ENCODE data around the gene G6PC1.

The G6PC1 gene

DNA sequence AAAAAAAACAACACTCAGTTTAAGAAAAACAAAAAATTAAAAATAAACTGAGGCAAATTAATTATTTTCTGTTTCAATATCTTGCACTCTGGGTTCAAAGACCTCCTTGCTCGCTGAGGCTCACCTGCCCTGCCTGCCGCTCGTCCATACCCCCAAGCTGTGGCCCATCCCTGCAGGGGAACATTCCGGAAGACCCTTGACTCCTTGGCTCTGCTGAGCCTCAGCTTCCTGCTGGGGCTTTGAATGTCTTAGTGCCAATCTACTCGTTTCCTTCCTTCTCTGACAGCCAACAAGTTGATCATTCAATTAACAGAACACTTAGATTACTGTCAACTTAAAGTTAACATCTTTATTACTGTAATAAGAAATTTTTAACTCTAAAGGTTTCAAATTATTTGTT is 24.3 kb downstream of the G6PC1 start:
- H3K27ac Mint-ChIP-seq: no peak overlapping the region
- no peak for DNase-seq
- peaks cover 14% of the 10 kb centered on the region for H3K4me1 Mint-ChIP-seq (ENCODE audit: low read depth)
- H3K27me3 Mint-ChIP-seq: peaks cover 2% of the 10 kb centered on the region
- H3K4me3 Mint-ChIP-seq: no peak overlapping the region
- H3K9me3 Mint-ChIP-seq: no peaks in the 10 kb centered on the region
- H3K36me3 Mint-ChIP-seq (ENCODE audit: low read depth): no peaks in the 10 kb centered on the region

DNA sequence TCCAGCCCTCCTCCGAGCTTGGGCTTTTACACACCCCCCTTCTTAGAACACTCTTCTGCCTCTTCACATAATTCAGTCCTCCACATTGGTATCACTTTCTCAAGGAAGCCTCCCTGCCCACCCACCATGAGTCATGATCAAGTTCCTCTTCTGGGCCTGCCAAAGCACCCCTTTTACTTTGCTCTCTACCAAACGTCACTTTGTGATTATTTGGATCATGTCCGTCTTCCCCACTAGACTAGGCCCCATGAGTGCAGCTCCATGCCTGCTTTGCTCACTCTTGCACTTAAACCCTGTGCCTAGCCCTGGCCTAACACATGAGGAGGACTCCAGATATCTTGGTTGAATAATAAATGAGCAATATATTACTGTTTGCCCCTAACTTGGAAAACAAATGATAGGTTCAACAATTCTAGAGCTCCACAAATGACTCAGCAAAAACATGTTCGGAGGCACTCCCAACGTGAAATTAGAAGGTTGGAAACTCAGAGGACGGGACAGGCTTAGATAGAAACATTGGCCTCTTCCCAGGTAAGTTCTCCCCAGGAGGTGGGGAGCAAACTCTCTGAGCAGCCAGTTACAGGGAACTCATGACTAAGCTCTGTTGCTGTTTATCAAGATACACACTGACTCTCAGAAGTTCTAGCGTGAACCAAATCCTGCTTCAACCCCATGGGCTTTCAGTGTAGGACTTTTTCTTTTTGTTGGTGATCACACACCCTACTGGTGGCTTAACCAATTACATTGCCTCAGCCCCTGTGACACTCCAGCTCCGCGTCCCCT is 28.3 kb downstream of the G6PC1 start:
- peak overlapping the region; percentile 86 for H3K27ac Mint-ChIP-seq
- peaks cover 18% of the 10 kb centered on the region for H3K4me1 Mint-ChIP-seq (ENCODE audit: low read depth)
- peak overlapping the region; percentile 9 for H3K4me3 Mint-ChIP-seq
- H3K36me3 Mint-ChIP-seq (ENCODE audit: low read depth): no peaks in the 10 kb centered on the region
- H3K27me3 Mint-ChIP-seq: peaks cover 8% of the 10 kb centered on the region
- DNase-seq: peak; percentile 44
- H3K9me3 Mint-ChIP-seq: no peaks in the 10 kb centered on the region

DNA sequence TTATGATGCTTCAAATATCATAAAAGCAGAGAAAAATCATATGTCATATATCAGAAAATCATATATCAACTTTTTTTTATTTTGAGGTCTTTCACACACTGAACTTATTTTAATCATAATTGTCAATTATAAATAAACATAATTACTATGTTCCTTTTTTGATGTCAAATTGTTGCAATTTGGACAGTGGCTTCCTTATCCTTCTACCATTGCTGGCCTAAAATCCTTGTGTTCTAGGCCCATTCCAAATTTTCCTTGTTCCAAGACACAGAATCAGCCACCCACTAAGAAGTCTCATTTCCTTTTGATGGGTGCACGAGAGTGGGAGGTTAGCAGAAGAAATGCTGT is 28.9 kb downstream of the G6PC1 start:
- no peak for DNase-seq
- Mint-ChIP-seq H3K9me3 (no peaks in the 10 kb centered on the region), H3K27ac (no peak overlapping the region), H3K36me3 (ENCODE audit: low read depth) (no peaks in the 10 kb centered on the region), H3K4me1 (ENCODE audit: low read depth) (peaks cover 18% of the 10 kb centered on the region), H3K4me3 (no peak overlapping the region), H3K27me3 (peaks cover 10% of the 10 kb centered on the region)

DNA sequence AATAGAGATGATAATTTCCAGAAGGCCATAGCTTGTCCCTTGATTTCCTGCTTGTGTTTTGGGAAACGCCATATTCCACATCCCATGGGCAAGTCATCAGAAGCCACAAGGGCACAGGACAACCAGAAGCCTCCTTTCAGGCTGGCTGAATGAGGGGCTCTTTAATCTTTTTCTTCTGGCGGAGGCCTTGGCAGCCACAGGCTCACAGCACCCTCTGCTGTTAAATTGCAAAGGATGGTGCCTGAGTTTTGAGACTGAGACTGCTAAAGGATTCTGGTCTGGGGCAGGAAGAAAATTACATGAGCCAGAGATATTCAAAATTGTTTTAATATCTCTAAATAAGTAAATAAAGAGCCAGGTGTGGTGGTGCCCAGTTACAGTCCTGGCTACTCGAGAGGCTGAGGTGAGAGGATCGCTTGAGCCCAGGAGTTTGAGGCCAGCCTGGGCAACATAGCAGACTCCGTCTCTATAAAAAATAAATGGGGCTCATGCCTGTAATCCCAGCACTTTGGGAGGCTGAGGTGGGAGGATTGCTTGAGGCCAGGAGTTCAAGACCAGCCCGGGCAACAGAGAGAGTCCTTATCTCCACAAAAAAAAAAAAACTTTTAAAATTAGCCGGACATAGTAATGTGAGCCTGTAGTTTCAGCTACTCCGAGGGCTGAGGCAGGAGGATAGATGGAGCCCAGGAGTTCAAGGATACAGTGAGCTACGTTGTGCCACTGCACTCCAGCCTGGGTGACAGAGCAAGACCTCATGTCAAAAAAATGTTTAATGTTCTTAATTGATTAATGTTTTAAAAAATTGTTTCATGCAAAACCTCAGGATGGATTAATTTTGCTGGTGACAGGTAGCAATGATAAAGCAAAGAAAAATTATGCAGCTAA is 37.4 kb downstream of the G6PC1 start:
- DNase-seq: peak; percentile 42
- H3K27me3 Mint-ChIP-seq: peaks cover 16% of the 10 kb centered on the region
- H3K4me1 Mint-ChIP-seq (ENCODE audit: low read depth): no peaks in the 10 kb centered on the region
- no peak overlapping the region for H3K4me3 Mint-ChIP-seq
- H3K27ac Mint-ChIP-seq: no peak overlapping the region
- no peaks in the 10 kb centered on the region for H3K36me3 Mint-ChIP-seq (ENCODE audit: low read depth)
- H3K9me3 Mint-ChIP-seq: no peaks in the 10 kb centered on the region

DNA sequence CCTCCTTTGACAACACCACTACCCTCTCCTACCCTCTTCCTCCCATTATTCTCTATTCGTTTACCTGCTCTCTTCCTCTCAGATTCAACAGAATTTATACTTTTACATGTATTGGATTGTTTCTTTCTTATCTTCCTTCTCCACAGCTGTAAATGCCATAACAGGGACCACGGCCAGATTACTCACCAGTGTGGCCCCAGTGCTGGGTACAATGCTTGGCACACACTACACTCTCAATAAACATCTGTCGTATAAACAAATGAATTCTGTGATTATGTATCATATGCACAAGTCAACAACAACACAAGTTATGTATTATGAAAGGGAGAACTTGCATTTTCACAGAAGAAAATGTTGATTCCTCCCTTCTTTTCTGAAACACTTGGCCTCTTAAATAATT is 43.6 kb downstream of the G6PC1 start:
- Mint-ChIP-seq H3K4me1 (ENCODE audit: low read depth) (no peaks in the 10 kb centered on the region), H3K27me3 (peaks cover 4% of the 10 kb centered on the region), H3K27ac (no peak overlapping the region), H3K4me3 (no peak overlapping the region), H3K9me3 (no peaks in the 10 kb centered on the region), H3K36me3 (ENCODE audit: low read depth) (peaks cover 20% of the 10 kb centered on the region)
- no peak for DNase-seq

DNA sequence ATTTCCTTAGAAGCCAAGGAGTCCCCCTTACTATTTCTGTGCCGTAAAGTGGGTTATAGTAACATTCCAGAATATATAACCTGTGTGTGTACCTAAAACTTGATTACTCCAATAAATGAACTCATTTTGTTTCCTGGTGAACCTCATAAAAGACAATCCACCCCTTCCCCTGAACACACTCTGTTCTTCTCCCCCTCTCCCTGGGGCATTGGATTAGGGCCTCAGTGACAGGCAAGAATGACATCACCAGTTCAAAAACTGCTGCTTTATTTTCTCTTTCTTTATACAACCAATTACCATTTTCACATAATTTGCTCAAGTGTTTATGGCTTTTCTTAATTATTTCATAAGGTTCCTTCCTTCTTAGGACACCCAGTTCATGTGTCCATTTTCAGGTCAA is 46.2 kb downstream of the G6PC1 start:
- Mint-ChIP-seq H3K27me3 (no peaks in the 10 kb centered on the region), H3K4me3 (no peak overlapping the region), H3K27ac (no peak overlapping the region), H3K36me3 (ENCODE audit: low read depth) (peaks cover 46% of the 10 kb centered on the region), H3K4me1 (ENCODE audit: low read depth) (no peaks in the 10 kb centered on the region), H3K9me3 (no peaks in the 10 kb centered on the region)
- no peak for DNase-seq

DNA sequence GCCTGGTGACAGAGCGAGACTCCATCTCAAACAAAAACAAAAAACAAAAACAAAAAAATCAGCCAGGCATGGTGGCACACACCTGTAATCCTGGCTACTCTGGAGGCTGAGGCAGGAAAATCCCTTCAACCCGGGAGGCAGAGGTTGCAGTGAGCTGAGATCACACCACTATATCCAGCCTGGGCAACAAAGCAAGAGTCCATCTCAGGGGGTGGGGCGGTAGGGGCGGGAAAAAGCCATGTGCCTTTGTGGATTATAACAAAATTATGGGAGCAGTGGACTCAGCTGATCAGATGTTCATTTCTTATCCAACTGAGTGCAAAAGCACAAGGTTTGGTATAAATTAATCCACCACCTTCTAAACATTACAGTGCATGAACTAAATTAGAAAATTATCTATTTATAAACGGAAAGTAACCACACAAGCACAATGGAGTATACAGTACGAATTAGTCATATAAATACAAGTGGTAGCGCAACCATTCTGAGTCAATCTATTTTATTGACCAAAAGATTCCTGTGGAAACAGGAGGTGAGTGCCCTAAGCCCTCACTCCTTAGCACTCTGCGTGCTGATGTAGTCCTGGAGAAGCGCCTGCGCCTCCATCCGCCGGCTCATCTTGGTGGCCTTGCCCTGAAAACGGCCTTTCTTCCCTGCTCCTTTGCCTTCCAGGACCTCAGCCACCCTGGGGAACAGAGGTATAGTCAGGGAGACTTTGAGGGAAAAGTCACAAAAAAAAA is 49.6 kb downstream of the G6PC1 start:
- no peak overlapping the region for H3K4me3 Mint-ChIP-seq
- H3K27me3 Mint-ChIP-seq: no peaks in the 10 kb centered on the region
- H3K27ac Mint-ChIP-seq: peak overlapping the region; percentile 8

More for the DNA sequence above, 49.6 kb downstream of the G6PC1 start:
- no peak for DNase-seq
- Mint-ChIP-seq H3K36me3 (ENCODE audit: low read depth) (peaks cover 78% of the 10 kb centered on the region), H3K9me3 (no peaks in the 10 kb centered on the region), H3K4me1 (ENCODE audit: low read depth) (no peaks in the 10 kb centered on the region)

All from activated T-cell treated with anti-CD3 and anti-CD28 coated beads, Interleukin-2, amount 50 U/mL, for 24 hours (primary cell).